GM12891 (cell line): Measurements from ENCODE around the gene PLA2G2F.

Source experiments
- DNase-seq: peaks from one replicate; pipeline ENCODE4 v3.0.0; 2011; ENCODE audit warnings: low spot score; ENCODE audit not compliant: insufficient read length
- FAIRE-seq: peaks from 2 replicates; lab custom pipeline; 2011; peaks lifted over from hg19 to GRCh38; lab: Jason Lieb, UNC
- PAX5 ChIP-seq: IDR thresholded peaks from 2 replicates; pipeline ENCODE4 v1.6.1; 2011; ENCODE audit warnings: low read length, moderate library complexity, mild to moderate bottlenecking; ENCODE audit not compliant: insufficient read depth, severe bottlenecking
- POLR2A ChIP-seq: IDR thresholded peaks from 2 replicates; pipeline ENCODE4 v1.6.1; 2011; ENCODE audit warnings: low read depth, low read length, control low read depth
- POLR2AphosphoS5 ChIP-seq: IDR thresholded peaks from 2 replicates; pipeline ENCODE4 v1.6.1; 2011; ENCODE audit warnings: low read depth, low read length, control low read depth
- POU2F2 ChIP-seq: IDR thresholded peaks from 2 replicates; pipeline ENCODE4 v1.6.1; 2011; ENCODE audit warnings: low read depth, mild to moderate bottlenecking, control low read depth, low read length, moderate library complexity
- SPI1 ChIP-seq: IDR thresholded peaks from 2 replicates; pipeline ENCODE4 v1.6.1; 2011; ENCODE audit warnings: low read depth, low read length, control low read depth
- TAF1 ChIP-seq: IDR thresholded peaks from 2 replicates; pipeline ENCODE4 v1.6.1; 2011; ENCODE audit warnings: low read depth, low read length, control low read depth

PLA2G2F gene

DNA sequence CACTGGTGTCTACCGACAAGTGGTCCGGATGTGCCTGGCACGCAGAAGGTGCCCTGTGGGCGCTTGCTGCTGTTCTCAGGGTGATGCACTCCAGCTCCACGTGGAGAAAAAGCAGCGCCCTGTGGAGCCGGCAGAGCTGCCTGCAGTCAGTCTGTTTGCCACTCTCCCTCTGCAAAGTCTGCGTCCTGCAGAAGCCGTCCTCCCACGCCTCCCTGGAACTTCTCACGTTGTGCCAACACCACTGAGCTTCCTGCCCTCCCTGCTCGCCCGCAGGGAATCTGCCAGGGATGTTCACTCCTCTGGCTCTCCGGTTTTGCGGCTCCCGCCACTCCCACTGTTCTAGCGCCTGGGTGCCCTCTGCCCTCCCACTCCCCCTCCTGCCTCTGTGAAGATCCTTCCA is 26.9 kb downstream of the PLA2G2F start:
- FAIRE-seq: no peak
- no peak for DNase-seq
- TF ChIP-seq POLR2AphosphoS5 (no peak), POU2F2 (no peak), POLR2A (no peak), PAX5 (no peak), TAF1 (no peak), SPI1 (no peak)

DNA sequence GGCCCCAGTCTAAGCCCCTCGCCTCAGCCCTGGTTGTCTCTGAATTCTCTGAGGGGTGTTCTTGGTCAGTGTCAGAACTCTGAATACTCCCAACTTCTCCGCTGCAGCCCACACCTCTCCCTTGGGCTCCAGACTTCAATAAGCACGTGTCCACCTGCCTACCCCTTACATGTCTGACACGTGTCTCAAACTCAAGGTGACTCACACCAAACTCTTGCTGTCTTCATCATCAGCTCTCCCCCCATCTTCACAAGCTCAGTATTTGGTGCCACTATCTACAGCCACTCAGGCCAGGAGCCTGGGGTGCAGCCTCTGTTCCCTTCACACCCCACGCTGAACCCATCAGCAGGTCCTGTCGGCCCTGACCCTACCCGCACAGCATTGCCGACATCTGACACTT is 28.0 kb downstream of the PLA2G2F start:
- FAIRE-seq (no peak), DNase-seq (no peak)
- TF ChIP-seq POLR2AphosphoS5: no peak
- TF ChIP-seq TAF1: no peak
- TF ChIP-seq PAX5: no peak
- TF ChIP-seq POU2F2: no peak
- no peak for TF ChIP-seq SPI1
- no peak for TF ChIP-seq POLR2A

DNA sequence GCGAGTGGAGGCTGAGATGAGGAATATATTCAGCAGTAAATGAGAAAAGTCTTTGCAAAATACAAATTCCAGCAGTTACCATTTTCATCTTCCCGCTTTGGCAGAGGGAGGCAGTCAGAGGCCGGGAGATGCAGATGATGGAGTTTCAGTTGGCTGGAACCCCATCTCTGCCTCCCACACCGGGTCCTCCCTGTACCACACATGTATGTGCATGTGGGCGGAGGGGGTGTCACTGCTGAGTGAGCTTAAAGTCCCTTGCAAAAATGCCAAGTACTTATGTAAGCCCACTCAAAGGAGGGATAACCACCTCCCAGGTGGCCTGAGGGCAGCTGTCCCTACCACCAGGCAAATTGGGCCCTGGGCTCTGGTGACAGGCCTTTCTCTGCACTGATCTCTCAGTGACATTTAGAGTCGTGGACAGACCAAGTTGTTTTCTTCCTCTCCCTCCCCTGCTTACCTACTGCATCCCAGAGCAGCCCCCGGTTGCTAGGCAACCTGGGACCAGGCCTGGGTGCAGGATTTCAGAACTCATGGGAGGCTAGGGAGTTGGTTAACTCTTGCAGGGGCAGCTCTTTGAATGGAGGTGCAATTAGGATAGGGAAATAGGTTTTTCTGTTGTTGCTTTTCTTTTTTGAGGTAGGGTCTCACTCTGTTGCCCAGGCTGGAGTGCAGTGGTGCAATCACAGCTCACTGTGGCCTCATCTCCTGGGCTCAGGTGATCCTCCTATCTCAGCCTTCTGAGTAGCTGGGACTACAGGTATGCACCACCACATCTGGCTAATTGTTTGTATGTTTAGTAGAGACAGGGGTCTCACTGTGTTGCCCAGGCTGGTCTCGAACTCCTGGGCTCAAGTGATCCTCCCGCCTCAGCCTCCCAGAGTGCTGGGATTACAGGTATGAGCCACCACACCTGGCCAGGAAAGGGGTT is 29.7 kb downstream of the PLA2G2F start:
- TF ChIP-seq PAX5 (no peak), TAF1 (no peak), POLR2A (no peak), SPI1 (no peak), POU2F2 (no peak), POLR2AphosphoS5 (no peak)
- DNase-seq (no peak), FAIRE-seq (no peak)

DNA sequence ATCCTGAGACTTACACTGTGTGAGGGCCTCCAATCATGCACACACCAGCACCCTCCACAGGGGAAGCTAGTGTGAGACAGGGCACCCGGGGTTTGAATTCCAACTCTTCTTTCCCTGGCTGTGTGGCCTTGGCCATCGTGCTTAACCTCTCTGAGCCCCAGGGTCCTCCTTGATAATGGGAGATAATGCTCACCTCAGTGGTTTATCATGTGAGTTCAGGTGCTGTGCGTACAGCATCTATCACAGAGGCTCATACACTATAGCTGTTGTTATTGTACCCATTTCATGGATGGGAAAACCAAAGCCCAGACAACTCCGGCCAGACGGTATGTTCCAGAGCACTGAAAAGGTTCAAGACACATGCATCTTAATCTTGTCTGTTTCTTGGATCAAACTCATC is 30.8 kb downstream of the PLA2G2F start:
- TF ChIP-seq POU2F2 (no peak), TAF1 (no peak), PAX5 (no peak), POLR2A (no peak)
- DNase-seq (no peak), FAIRE-seq (no peak)

DNA sequence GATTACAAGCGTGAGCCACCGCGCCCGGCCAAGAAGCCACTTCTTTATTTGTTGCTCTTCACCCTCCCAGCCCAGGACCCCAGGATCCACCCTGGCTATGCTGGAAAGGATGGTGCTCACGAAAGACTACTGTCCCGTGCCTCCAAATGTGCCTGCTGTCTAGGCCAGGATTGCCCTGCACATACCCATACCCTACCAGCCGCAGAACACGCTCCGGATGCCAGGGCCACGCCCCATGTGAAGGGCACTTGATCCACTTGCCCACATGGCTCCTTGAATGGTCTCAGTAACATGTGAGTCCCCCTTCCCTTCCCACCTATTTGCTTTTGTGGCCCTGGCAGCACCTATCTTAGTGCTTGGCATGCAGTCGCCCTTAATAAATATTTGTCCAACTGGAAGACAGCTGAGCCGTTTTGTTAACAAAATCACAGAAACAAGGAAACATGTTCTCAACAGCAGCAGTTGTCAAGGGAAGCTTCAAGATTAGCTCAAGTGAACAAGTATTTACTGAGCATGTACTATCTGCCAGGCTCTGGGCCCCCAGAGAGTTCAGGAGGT is 33.0 kb downstream of the PLA2G2F start:
- no peak for TF ChIP-seq PAX5
- TF ChIP-seq POU2F2: no peak
- no peak for TF ChIP-seq POLR2A
- no peak for TF ChIP-seq TAF1
- TF ChIP-seq POLR2AphosphoS5: no peak
- TF ChIP-seq SPI1: no peak
- no peak for DNase-seq
- no peak for FAIRE-seq

DNA sequence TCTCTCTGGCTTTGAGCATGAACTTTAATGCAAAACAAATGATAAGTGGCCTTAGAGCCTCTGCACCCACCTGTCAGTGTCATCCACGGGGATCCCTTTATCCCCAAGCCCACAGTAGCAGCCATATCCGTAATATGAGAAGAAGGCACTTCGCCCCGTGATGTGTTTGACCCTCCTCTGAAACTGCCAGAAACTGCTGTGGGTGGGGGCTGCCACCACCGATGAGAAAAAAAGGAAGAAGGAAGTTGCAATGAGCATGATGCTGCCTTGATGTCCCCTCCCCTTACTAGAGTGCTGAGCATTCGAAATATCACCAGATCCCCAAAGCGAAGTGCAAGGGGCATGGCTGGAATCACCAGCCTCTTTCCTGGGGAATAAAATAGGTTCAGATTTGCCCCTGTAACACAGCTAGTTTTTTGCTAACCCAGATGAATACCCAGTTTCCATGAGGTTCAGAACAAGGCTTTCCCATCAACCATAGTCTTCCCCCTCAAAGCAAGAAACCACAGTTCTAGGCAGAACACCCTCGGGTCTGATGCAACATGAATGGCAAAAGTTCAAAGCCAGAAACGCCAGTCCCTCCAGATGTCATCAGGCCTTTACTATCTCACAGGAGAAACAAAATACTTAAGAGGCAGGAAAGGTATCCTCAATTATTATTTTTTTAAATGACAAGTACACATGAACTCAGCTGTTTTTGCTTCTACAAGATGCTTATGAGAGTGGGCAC is 36.0 kb downstream of the PLA2G2F start:
- DNase-seq (no peak), FAIRE-seq (no peak)
- TF ChIP-seq PAX5 (no peak), POLR2A (no peak), POU2F2 (no peak), SPI1 (no peak), TAF1 (no peak), POLR2AphosphoS5 (no peak)

DNA sequence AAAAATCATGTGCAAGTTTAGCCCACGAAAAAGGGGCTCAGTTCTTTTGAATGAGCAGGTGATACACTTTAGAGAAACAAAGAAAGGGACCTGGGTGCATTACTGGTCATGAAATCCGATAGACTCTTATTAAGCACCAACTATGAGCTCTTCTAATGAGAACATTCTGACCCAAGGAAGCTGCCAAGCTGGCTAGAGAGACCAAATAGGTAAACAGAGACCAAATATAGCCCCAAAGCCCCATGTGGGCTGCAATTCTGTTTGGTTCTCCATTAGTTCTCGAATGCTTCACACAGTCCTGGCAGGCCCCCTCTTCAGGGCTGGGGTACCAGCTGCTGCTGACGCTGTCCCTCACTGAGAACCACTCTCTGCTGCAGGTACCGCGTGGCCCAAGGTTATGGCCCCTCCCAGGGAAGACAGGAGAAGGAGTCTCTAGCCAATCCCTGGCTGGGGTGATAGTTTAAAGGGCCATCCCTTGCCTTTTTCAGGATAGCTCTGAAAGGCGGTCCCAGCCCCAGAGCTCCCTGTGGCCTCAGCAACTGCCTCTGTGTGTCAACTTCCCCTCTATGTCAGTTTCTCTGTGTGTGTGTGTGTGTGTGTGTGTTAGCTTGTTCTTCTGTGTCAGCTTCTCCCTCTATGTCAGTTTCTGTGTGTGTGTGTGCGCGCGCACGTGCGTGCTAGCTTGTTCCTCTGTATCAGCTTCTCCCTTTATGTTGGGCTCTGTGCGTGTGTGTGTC is 39.7 kb downstream of the PLA2G2F start:
- no peak for TF ChIP-seq POU2F2
- no peak for TF ChIP-seq TAF1
- no peak for TF ChIP-seq SPI1
- TF ChIP-seq POLR2AphosphoS5: no peak
- TF ChIP-seq PAX5: no peak
- no peak for TF ChIP-seq POLR2A
- DNase-seq: no peak
- no peak for FAIRE-seq

DNA sequence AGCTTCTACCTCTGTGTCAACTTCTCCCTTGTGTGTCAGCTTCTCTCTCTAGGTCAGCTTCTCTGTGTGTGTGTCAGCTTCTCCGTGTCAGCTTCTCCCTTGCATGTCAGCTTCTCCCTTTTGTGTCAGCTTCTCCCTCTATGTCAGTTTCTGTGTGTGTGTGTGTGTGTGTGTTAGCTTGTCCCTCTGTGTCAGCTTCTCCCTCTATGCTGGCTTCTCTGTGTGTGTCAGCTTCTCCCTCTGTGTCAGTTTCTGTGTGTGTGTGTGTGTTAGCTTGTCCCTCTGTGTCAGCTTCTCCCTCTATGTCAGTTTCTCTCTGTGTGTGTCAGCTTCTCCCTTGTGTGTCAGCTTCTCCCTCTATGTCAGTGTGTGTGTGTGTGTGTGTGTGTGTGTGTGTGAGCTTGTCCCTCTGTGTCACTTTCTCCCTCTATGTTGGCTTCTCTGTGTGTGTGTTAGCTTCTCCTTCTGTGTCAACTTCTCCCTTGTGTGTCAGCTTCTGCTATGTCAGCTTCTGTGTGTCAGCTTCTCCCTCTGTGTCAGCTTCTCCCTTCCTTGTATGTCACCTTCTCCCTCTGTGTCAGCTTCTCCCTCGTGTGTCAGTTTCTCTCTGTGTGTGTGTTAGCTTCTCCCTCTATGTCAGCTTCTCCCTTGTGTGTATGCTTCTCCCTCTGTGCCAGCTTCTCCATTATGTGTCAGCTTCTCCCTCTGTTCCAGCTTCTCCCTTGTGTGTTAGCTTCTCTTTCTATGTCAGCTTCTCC is 40.4 kb downstream of the PLA2G2F start:
- no peak for FAIRE-seq

More for the DNA sequence above, 40.4 kb downstream of the PLA2G2F start:
- no peak for DNase-seq
- no peak for TF ChIP-seq POLR2A
- TF ChIP-seq POLR2AphosphoS5: no peak
- TF ChIP-seq PAX5: no peak
- TF ChIP-seq TAF1: no peak
- no peak for TF ChIP-seq POU2F2
- TF ChIP-seq SPI1: no peak
